Fibroblast of the aortic adventitia (primary cell): ENCODE data around the gene ZNF780B. TPM values are rescaled to one million over a fixed set of nuclear protein-coding genes. Genes with fewer than 3 reads are reported as not detected.

ENCODE experiments used
- DNase-seq: peaks from one replicate; pipeline ENCODE4 v3.0.0-alpha.2; 2010; ENCODE audit warnings: low read depth
- H3K4me3 ChIP-seq: 2 replicates; pipeline ENCODE4 v1.5.1; 2011; ENCODE audit warnings: low read depth, mild to moderate bottlenecking, control low read depth, low read length, moderate library complexity
- total RNA-seq: library from RNA; depleted of rRNA; stranded (reverse); fragments of >200 nt; gene quantifications from 2 replicates; pipeline ENCODE4 v1.2.3, GENCODE V29; 2012; ENCODE audit warnings: low replicate concordance
- TF ChIP-seq, protein P1 (sequence below): IDR thresholded peaks from 2 replicates; pipeline ENCODE4 v1.5.1; 2011; ENCODE audit warnings: mild to moderate bottlenecking, low read length, control low read depth, inconsistent platforms; ENCODE audit not compliant: insufficient read depth

Gene ZNF780B
- total RNA-seq, 1 donor, result 18.9 TPM

DNA sequence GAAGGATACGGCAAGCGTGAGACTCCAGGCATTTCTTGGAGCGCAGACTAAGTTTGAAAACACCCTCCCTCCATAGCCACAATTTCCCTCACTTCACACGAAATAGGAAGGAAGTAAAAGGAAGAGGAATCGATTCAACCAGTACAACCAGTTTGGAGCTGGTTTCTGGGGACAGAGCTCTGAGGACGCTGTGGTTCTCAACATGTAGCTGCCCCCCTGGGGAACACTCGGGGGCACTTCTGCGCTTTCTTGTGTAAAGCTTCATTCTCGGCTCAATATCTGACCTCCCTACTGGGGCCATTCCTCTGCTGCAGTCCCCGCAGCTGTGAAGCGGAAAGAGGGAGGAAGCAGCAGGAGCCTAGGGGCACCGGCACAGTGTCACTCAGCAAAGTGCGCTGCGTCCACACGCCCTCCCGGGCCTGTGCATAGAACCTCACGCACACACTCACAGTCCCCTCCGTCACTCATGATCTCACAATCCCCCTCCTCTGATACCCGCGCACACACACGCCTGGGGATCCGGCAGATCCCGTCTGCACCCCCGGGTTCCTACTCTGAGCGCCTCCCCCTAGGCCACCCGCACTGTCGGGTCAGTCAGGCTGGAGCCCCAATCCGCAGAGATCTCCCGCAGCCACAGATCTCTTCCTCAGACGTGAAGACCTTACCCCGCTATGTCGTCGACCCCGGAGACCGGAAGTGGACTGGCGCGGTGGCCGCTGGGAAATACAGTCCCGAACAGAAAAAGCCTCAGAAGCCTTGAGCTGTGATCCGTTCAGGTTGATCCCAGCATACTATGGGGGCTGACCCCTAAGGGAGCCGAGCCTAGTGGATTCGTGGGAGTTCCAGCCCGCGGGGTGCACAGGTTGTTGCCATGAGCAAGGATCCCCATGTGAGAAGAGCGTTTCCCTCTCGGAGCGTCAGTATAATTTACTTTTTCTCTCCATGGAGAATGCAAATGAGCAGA lies 34.5 kb upstream of the ZNF780B start, which contains the start of gene ZNF780A:
TSS of gene ZNF780A (minus strand) at position 703 of the 964 bp plus-strand sequence. CDS start 6,190 bp downstream, outside the sequence.
- peak; percentile 65 for DNase-seq
- TF ChIP-seq, protein P1, sequence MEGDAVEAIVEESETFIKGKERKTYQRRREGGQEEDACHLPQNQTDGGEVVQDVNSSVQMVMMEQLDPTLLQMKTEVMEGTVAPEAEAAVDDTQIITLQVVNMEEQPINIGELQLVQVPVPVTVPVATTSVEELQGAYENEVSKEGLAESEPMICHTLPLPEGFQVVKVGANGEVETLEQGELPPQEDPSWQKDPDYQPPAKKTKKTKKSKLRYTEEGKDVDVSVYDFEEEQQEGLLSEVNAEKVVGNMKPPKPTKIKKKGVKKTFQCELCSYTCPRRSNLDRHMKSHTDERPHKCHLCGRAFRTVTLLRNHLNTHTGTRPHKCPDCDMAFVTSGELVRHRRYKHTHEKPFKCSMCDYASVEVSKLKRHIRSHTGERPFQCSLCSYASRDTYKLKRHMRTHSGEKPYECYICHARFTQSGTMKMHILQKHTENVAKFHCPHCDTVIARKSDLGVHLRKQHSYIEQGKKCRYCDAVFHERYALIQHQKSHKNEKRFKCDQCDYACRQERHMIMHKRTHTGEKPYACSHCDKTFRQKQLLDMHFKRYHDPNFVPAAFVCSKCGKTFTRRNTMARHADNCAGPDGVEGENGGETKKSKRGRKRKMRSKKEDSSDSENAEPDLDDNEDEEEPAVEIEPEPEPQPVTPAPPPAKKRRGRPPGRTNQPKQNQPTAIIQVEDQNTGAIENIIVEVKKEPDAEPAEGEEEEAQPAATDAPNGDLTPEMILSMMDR, result no peak
- peak within 1 kb of the TSS; percentile 93 for H3K4me3 ChIP-seq

DNA sequence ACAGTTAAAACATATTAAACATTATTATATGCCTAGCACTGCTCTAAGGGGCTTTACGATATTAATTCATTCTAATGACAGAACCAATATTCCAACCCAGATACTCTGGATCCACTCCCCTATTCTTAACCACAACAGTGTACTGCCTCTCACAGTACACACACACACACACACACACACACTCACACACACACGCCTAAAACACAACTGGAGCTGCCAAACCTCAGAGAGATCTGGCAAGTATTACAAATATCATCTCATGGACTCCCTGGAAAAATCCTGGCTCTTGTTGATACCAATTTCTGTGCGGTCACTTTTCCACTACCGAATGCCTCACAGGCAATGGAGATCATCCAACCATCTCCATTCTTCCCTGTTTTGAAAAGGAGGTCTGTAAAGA lies 33.4 kb upstream of the ZNF780B start:
- peak; percentile 88 for DNase-seq
- TF ChIP-seq, protein P1, result no peak
- H3K4me3 ChIP-seq, result peak overlapping the region; percentile 93

DNA sequence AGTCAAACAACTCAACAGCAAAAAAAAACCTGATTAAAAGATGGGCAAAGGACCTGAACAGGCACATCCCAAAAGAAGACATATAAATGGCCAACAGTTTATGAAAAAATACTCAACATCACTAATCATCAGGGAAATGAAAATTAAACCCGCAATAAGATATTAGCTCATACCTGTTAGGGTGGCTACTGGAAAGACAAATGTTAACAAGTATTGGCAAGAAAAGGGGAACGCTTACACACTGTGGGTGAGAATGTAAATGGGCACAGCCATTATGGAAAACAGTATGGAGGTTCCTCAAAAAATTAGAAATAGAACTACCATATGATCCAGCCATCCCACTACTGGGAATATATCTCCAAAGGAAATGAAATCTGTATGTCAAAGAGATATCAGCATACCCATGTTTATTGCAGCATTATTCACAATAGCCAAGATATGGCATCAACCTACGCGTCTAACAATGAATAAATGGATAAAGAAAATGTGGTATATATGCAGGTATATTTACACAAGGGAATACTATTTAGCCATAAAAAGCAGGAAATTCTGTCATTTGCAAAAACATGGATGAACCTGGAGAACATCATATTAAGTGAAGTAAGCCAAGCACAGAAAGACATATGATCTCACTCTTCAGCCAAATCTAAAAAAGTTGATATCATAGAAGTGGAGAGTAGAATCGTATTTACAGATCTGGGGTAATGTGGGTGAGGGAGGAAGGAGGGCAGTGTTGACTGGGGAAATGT lies 32.4 kb upstream of the ZNF780B start:
- TF ChIP-seq, protein P1, result no peak
- no peak for DNase-seq

DNA sequence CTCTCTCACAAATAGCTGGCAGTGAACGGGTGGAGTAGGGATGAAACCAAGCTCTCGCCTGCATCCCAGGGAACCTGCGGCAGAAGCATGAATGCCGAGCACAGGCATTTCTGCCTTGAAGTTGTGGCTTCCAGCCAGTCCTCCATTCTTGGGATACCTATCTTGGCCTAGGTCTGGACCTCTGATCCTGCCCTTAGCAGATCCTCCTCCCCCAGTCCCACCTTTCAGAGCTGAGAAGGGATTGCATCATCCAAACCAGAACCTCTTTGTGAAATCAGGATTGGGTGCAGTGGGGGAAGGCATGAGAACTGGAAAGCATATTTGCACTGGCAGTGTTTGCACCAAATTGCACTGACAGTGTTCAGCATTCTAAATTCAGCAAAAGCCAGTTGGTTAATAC lies 28.9 kb upstream of the ZNF780B start:
- DNase-seq, result no peak
- TF ChIP-seq, protein P1, result no peak
- H3K4me3 ChIP-seq, result no peak overlapping the region

More for the DNA sequence above, 32.4 kb upstream of the ZNF780B start:
- H3K4me3 ChIP-seq, result no peak overlapping the region

DNA sequence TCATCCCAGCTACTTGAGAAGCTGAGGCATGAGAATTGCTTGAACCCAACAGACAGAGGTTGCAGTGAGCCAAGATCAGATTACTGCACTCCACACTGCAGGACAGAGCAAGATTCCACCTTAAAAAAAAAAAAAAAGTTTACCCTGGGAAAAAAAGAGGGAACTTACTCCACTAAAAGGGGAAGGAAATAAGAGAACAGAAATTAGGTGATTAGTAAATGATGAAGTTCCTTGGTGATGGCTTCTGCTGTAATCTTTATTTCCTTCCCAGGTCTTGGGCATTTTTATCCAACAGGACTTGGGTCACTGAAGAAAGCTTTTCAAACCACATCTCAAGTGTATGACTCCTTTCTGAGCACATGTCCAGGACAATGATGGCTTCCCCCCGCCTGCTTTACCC lies 25.4 kb upstream of the ZNF780B start:
- no peak overlapping the region for H3K4me3 ChIP-seq
- DNase-seq, result no peak
- TF ChIP-seq, protein P1, result no peak

DNA sequence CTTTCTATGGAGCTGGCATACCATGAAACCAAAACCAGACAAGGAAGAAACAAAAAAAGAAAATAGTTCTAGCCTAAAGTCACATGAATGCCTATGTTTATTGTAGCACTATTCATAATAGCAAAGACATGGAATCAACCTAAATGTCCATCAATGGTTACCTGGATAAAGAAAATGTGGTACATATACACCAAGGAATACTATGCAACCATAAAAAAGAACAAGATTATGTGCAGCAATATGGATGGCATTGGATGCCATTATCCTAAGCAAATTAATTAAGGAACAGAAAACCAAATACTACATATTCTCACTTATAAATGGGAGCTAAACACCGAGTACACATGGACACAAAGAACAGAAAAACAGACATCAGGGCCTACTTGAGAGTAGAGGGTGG lies 24.3 kb upstream of the ZNF780B start:
- no peak overlapping the region for H3K4me3 ChIP-seq
- no peak for DNase-seq
- TF ChIP-seq, protein P1, result no peak
